ENCODE data around the gene C9orf50.
A peak's percentile ranks its signal among the peaks of the same experiment; 100 is the strongest.

C9orf50 gene

GRCh38 chr9:129604766-129605163, 16.1 kb downstream of the C9orf50 start:
- no peak for TF ChIP-seq EGR1 (IDR thresholded peaks at IDR 0.05)
- 0 out of 2 replicates have a peak, but pooled peaks have one; percentile 11 for TF ChIP-seq CEBPB (IDR thresholded peaks at IDR 0.05)

- TF ChIP-seq EGR1 (IDR thresholded peaks at IDR 0.05), result no peak
- no peak for TF ChIP-seq EP300 (IDR thresholded peaks at IDR 0.05; ENCODE audit: borderline replicate concordance)
- TF ChIP-seq CEBPB (IDR thresholded peaks at IDR 0.05), result no peak
- TF ChIP-seq MAX (IDR thresholded peaks at IDR 0.05), result no peak
- TF ChIP-seq REST (IDR thresholded peaks at IDR 0.05; ENCODE audit: low read depth), result no peak
- TF ChIP-seq TAF1 (IDR thresholded peaks at IDR 0.05; ENCODE audit: low read depth), result no peak
- TF ChIP-seq YY1 (IDR thresholded peaks at IDR 0.05; ENCODE audit: low read depth), result no peak
- no peak for TF ChIP-seq NFIC (IDR thresholded peaks at IDR 0.05)
- TF ChIP-seq ZBTB7A (IDR thresholded peaks at IDR 0.05; ENCODE audit: low read depth), result no peak
- TF ChIP-seq USF1 (IDR thresholded peaks at IDR 0.05), result no peak
- TF ChIP-seq RAD21 (IDR thresholded peaks at IDR 0.05; ENCODE audit: low read depth), result no peak
- no peak for TF ChIP-seq FOXM1 (IDR thresholded peaks at IDR 0.05; ENCODE audit: borderline replicate concordance, low read depth)
- TF ChIP-seq CREB1 (IDR thresholded peaks at IDR 0.05; ENCODE audit: low read depth), result no peak
- no peak for TF ChIP-seq TEAD4 (IDR thresholded peaks at IDR 0.05)
- TF ChIP-seq TCF12 (IDR thresholded peaks at IDR 0.05; ENCODE audit: low read depth), result no peak
Observed at GRCh38 chr9:129604056-129604765, 16.7 kb downstream of the C9orf50 start.

- TF ChIP-seq YY1 (IDR thresholded peaks at IDR 0.05; ENCODE audit: low read depth), result no peak
- peak; percentile 29; the same call in 1 of the 2 replicates for TF ChIP-seq NFIC (IDR thresholded peaks at IDR 0.05)
Observed at GRCh38 chr9:129602598-129603415, 18.1 kb downstream of the C9orf50 start.

GRCh38 chr9:129601082-129601674, 19.7 kb downstream of the C9orf50 start:
- TF ChIP-seq NFIC (IDR thresholded peaks at IDR 0.05) (no peak), TAF1 (IDR thresholded peaks at IDR 0.05; ENCODE audit: low read depth) (no peak), TCF12 (IDR thresholded peaks at IDR 0.05; ENCODE audit: low read depth) (no peak), FOXM1 (IDR thresholded peaks at IDR 0.05; ENCODE audit: borderline replicate concordance, low read depth) (no peak), TEAD4 (IDR thresholded peaks at IDR 0.05) (no peak), RAD21 (IDR thresholded peaks at IDR 0.05; ENCODE audit: low read depth) (no peak), EGR1 (IDR thresholded peaks at IDR 0.05) (no peak), REST (IDR thresholded peaks at IDR 0.05; ENCODE audit: low read depth) (no peak), CREB1 (IDR thresholded peaks at IDR 0.05; ENCODE audit: low read depth) (no peak), MAX (IDR thresholded peaks at IDR 0.05) (no peak), ZBTB7A (IDR thresholded peaks at IDR 0.05; ENCODE audit: low read depth) (no peak), YY1 (IDR thresholded peaks at IDR 0.05; ENCODE audit: low read depth) (no peak), CEBPB (IDR thresholded peaks at IDR 0.05) (no peak), EP300 (IDR thresholded peaks at IDR 0.05; ENCODE audit: borderline replicate concordance) (no peak), USF1 (IDR thresholded peaks at IDR 0.05) (no peak)

- TF ChIP-seq CEBPB (IDR thresholded peaks at IDR 0.05) (peak; percentile 25; the same call in 1 of the 2 replicates), TCF12 (IDR thresholded peaks at IDR 0.05; ENCODE audit: low read depth) (no peak)
Observed at GRCh38 chr9:129598089-129598596, 22.8 kb downstream of the C9orf50 start.

All from Ishikawa (cell line).